ENCODE measurements around the gene CACNA1A.
"Not testable (repeated sequence)": the region's sequence is repeated elsewhere in the genome, so short reads cannot be mapped to it uniquely, and the experiment has no call there.

Gene CACNA1A

GRCh38 chr19:13436352-13436751 lies 69.9 kb downstream of the CACNA1A start:
- no peak for DNase-seq (ENCODE audit: low spot score)
- in situ Hi-C loops (cut with MboI; ENCODE audit: low pct_unique_long_range_greater_than_20kb, low sequenced_read_pairs, unreplicated experiment) = no loop called here
- TF ChIP-seq CTCF (IDR thresholded peaks at IDR 0.05; ENCODE audit: extremely low read depth, insufficient read depth, missing control alignments) = no peak

- DNase-seq (ENCODE audit: low spot score) = peak; percentile 54
- in situ Hi-C loops (cut with MboI; ENCODE audit: low pct_unique_long_range_greater_than_20kb, low sequenced_read_pairs, unreplicated experiment) = no loop called here
- peak; percentile 83 for TF ChIP-seq CTCF (IDR thresholded peaks at IDR 0.05; ENCODE audit: extremely low read depth, insufficient read depth, missing control alignments)
Measured at GRCh38 chr19:13430790-13431582, 75.3 kb downstream of the CACNA1A start.

GRCh38 chr19:13429563-13429962 lies 76.7 kb downstream of the CACNA1A start:
- DNase-seq (ENCODE audit: low spot score) = no peak
- no peak for TF ChIP-seq CTCF (IDR thresholded peaks at IDR 0.05; ENCODE audit: extremely low read depth, insufficient read depth, missing control alignments)
- in situ Hi-C loops (cut with MboI; ENCODE audit: low pct_unique_long_range_greater_than_20kb, low sequenced_read_pairs, unreplicated experiment) = loop anchor here (10.0 kb wide), 1 partner anchor 155 kb away; no protein-coding TSS in a partner anchor

GRCh38 chr19:13428352-13428751 lies 77.9 kb downstream of the CACNA1A start:
- in situ Hi-C loops (cut with MboI; ENCODE audit: low pct_unique_long_range_greater_than_20kb, low sequenced_read_pairs, unreplicated experiment) = loop anchor here (10.0 kb wide), 1 partner anchor 154 kb away; no protein-coding TSS in a partner anchor
- DNase-seq (ENCODE audit: low spot score) = peak; percentile 17
- peak; percentile 47 for TF ChIP-seq CTCF (IDR thresholded peaks at IDR 0.05; ENCODE audit: extremely low read depth, insufficient read depth, missing control alignments)

GRCh38 chr19:13427273-13428051 lies 78.8 kb downstream of the CACNA1A start:
- DNase-seq (ENCODE audit: low spot score) = no peak
- TF ChIP-seq CTCF (IDR thresholded peaks at IDR 0.05; ENCODE audit: extremely low read depth, insufficient read depth, missing control alignments) = no peak
- in situ Hi-C loops (cut with MboI; ENCODE audit: low pct_unique_long_range_greater_than_20kb, low sequenced_read_pairs, unreplicated experiment) = loop anchor here (10.0 kb wide), 1 partner anchor 153 kb away; no protein-coding TSS in a partner anchor

GRCh38 chr19:13425875-13426274 lies 80.4 kb downstream of the CACNA1A start:
- not testable (repeated sequence) for DNase-seq (ENCODE audit: low spot score)
- in situ Hi-C loops (cut with MboI; ENCODE audit: low pct_unique_long_range_greater_than_20kb, low sequenced_read_pairs, unreplicated experiment) = loop anchor here (10.0 kb wide), 1 partner anchor 151 kb away; no protein-coding TSS in a partner anchor

Measured in GM13977 (cell line).